Uterus (tissue), 2 donors: ENCODE results near the gene PPM1N.

Experiments
- POLR2A ChIP-seq, 2 donors: fragments of 450-650 bp; IDR thresholded peaks; one replicate each; pipeline ENCODE4 v1.6.1; 2016; ENCODE audit warnings: antibody characterized with exemption in 2 of 2, mild to moderate bottlenecking in 1 of 2, moderate library complexity in 1 of 2
- TF ChIP-seq, protein P1 (sequence below), 4 experiments: fragments of 200-600 bp in 2 of 4; fragments of 450-650 bp in 2 of 4; sonication (generic) in 2 of 4; IDR thresholded peaks; one replicate each; pipeline ENCODE4 v1.5.1; 2016 to 2019; ENCODE audit warnings: antibody characterized with exemption in 4 of 4, mild to moderate bottlenecking in 2 of 4, moderate library complexity in 1 of 4

DNA sequence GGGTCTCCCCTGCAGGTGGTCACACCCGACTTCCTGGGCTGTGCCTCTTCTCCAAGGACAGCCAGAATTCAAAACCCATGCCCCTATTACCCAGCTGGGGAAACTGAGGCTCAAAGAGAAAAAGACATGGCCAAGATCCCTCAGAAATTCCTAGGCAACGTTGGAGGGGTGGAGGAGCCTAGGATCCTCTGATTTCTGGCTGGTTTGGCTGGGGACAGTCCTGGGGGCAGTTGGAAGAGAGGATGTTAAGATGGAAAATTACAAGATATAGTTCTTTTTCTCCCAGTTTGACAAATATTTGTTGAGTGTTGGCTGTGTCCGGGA, 11.4 kb downstream of the PPM1N start:
- TF ChIP-seq, protein P1, sequence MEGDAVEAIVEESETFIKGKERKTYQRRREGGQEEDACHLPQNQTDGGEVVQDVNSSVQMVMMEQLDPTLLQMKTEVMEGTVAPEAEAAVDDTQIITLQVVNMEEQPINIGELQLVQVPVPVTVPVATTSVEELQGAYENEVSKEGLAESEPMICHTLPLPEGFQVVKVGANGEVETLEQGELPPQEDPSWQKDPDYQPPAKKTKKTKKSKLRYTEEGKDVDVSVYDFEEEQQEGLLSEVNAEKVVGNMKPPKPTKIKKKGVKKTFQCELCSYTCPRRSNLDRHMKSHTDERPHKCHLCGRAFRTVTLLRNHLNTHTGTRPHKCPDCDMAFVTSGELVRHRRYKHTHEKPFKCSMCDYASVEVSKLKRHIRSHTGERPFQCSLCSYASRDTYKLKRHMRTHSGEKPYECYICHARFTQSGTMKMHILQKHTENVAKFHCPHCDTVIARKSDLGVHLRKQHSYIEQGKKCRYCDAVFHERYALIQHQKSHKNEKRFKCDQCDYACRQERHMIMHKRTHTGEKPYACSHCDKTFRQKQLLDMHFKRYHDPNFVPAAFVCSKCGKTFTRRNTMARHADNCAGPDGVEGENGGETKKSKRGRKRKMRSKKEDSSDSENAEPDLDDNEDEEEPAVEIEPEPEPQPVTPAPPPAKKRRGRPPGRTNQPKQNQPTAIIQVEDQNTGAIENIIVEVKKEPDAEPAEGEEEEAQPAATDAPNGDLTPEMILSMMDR (IDR thresholded peaks at IDR 0.05): no peak
- TF ChIP-seq POLR2A (IDR thresholded peaks at IDR 0.05): no peak
